Dermis microvascular lymphatic vessel endothelial cell (primary cell): ENCODE data around the gene RNF6. TPM values are rescaled to one million over a fixed set of nuclear protein-coding genes. Genes with fewer than 3 reads are reported as not detected.

ENCODE experiments used
- total RNA-seq: library from RNA; depleted of rRNA; stranded (reverse); fragments of >200 nt; gene quantifications from 2 replicates; pipeline ENCODE4 v1.2.1, GENCODE V29; 2014

The RNF6 gene
- total RNA-seq, 1 donor from 2014 or later, result 39.7 TPM

Other genes with a start within 250 kb of the RNF6 start
- 1.8 and 4.0 TPM in 2 replicates for gene SHISA2, start 170.3 kb downstream of the RNF6 start, total RNA-seq
- gene CDK8, start 31.8 kb upstream of the RNF6 start, total RNA-seq, result 13.0 and 15.4 TPM in 2 replicates